Astrocyte of the spinal cord (primary cell): ENCODE data around the gene CAMTA2.
A peak's percentile ranks its signal among the peaks of the same experiment; 100 is the strongest.

Experiments used
- DNase-seq: peaks from one replicate; pipeline ENCODE4 v3.0.0; 2011; ENCODE audit warnings: low read depth, low spot score
- H3K4me3 ChIP-seq: 2 replicates; pipeline ENCODE4 v1.5.1; 2011; ENCODE audit warnings: low read depth, mild to moderate bottlenecking, low read length, moderate library complexity
- CTCF ChIP-seq: IDR thresholded peaks from 2 replicates; pipeline ENCODE4 v1.5.1; 2012; ENCODE audit warnings: low read depth, mild to moderate bottlenecking, low read length, inconsistent platforms
- in situ Hi-C: cut with HindIII; loops from 2 replicates; pipeline ENCODE4 v1.10.0; 2017; ENCODE audit warnings: low sequenced_read_pairs

The CAMTA2 gene

GRCh38 chr17:5020502-5021023 lies 33.1 kb upstream of the CAMTA2 start:
- TF ChIP-seq CTCF, result no peak
- in situ Hi-C loops, result no loop called here
- DNase-seq, result no peak
- H3K4me3 ChIP-seq, result no peak overlapping the region

GRCh38 chr17:5019475-5019956 lies 32.0 kb upstream of the CAMTA2 start:
- in situ Hi-C loops, result no loop called here
- no peak for DNase-seq
- H3K4me3 ChIP-seq, result no peak overlapping the region
- TF ChIP-seq CTCF, result peak; percentile 13

- H3K4me3 ChIP-seq, result no peak overlapping the region
- no peak for DNase-seq
- in situ Hi-C loops, result no loop called here
- no peak for TF ChIP-seq CTCF
These were observed 26.9 kb upstream of the CAMTA2 start for GRCh38 chr17:5014357-5014756.

GRCh38 chr17:5011928-5012327 lies 24.5 kb upstream of the CAMTA2 start:
- no peak overlapping the region for H3K4me3 ChIP-seq
- TF ChIP-seq CTCF, result no peak
- peak; percentile 45 for DNase-seq
- in situ Hi-C loops, result no loop called here

GRCh38 chr17:5003214-5003867 lies 15.9 kb upstream of the CAMTA2 start:
- in situ Hi-C loops, result no loop called here
- no peak for TF ChIP-seq CTCF
- H3K4me3 ChIP-seq, result no peak overlapping the region
- no peak for DNase-seq

GRCh38 chr17:5002121-5002788 lies 14.8 kb upstream of the CAMTA2 start:
- in situ Hi-C loops, result no loop called here
- no peak for DNase-seq
- no peak overlapping the region for H3K4me3 ChIP-seq
- no peak for TF ChIP-seq CTCF
